Parathyroid adenoma (tissue), 2 donors: ENCODE data around the gene CDK5.

Experiments
- H2AFZ ChIP-seq: fragments of 300-600 bp; sonication (generic); one replicate; pipeline ENCODE4 v1.7.0; 2017; ENCODE audit warnings: antibody characterized with exemption, mild to moderate bottlenecking
- H3K27ac ChIP-seq: fragments of 300-600 bp; sonication (generic); one replicate; pipeline ENCODE4 v1.7.0; 2017
- H3K27me3 ChIP-seq: fragments of 300-600 bp; sonication (generic); one replicate; pipeline ENCODE4 v1.7.0; 2017; ENCODE audit warnings: low read length; ENCODE audit not compliant: control insufficient read depth, insufficient read depth
- H3K36me3 ChIP-seq: fragments of 300-600 bp; sonication (generic); one replicate; pipeline ENCODE4 v1.7.0; 2017; ENCODE audit warnings: low read length; ENCODE audit not compliant: control insufficient read depth, insufficient read depth
- H3K4me1 ChIP-seq: fragments of 300-600 bp; sonication (generic); one replicate; pipeline ENCODE4 v1.7.0; 2017; ENCODE audit warnings: control low read depth
- H3K4me2 ChIP-seq: fragments of 300-600 bp; sonication (generic); one replicate; pipeline ENCODE4 v1.7.0; 2017; ENCODE audit warnings: low read length
- H3K4me3 ChIP-seq: fragments of 300-600 bp; sonication (generic); one replicate; pipeline ENCODE4 v1.7.0; 2017; ENCODE audit warnings: low read depth, low read length
- H3K79me2 ChIP-seq: fragments of 300-600 bp; sonication (generic); one replicate; pipeline ENCODE4 v1.7.0; 2017; ENCODE audit warnings: control low read depth
- H3K9ac ChIP-seq: fragments of 300-600 bp; sonication (generic); one replicate; pipeline ENCODE4 v1.7.0; 2017; ENCODE audit warnings: mild to moderate bottlenecking
- H3K9me3 ChIP-seq: fragments of 300-600 bp; sonication (generic); one replicate; pipeline ENCODE4 v1.7.0; 2017; ENCODE audit warnings: low read length; ENCODE audit not compliant: control insufficient read depth
- TF ChIP-seq, protein P1 (sequence below): fragments of 300-600 bp; sonication (generic); IDR thresholded peaks from one replicate; pipeline ENCODE4 v1.7.0; 2017; ENCODE audit warnings: antibody characterized with exemption, mild to moderate bottlenecking
- donor health status: primary hyperparathyroidism.

Gene CDK5

DNA sequence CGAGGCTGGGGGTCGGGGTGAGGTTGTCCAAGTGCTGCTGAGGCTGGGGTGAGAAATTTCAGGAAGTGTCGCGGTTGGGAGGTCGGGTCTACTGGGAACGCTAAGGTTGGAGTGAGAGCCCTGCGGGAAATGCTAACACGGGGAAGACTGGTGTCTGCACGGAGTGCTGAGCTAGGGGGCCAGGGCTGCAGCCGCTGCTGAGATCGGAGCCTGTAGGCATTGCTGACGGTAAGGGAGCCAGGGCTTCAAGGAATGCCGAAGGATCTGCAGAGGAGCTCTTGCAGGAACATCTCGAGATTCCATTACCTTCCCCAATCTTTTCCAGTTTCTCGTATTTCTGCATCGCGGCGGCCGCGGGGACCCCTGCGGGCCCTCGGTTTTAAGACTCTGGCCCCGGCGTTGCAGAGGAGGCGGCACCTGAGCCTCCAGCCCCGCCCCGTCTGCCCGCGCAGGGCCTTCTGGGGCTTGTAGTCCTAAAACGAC, at the start of gene CDK5:
Gene CDK5, minus strand, starts transcription at position 392 of the 483 bp plus-strand sequence. Its CDS starts 49 bp downstream, at position 343.
- TF ChIP-seq, protein P1, sequence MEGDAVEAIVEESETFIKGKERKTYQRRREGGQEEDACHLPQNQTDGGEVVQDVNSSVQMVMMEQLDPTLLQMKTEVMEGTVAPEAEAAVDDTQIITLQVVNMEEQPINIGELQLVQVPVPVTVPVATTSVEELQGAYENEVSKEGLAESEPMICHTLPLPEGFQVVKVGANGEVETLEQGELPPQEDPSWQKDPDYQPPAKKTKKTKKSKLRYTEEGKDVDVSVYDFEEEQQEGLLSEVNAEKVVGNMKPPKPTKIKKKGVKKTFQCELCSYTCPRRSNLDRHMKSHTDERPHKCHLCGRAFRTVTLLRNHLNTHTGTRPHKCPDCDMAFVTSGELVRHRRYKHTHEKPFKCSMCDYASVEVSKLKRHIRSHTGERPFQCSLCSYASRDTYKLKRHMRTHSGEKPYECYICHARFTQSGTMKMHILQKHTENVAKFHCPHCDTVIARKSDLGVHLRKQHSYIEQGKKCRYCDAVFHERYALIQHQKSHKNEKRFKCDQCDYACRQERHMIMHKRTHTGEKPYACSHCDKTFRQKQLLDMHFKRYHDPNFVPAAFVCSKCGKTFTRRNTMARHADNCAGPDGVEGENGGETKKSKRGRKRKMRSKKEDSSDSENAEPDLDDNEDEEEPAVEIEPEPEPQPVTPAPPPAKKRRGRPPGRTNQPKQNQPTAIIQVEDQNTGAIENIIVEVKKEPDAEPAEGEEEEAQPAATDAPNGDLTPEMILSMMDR, result no peak
- H3K36me3 ChIP-seq, result no peaks in the 10 kb centered on the region
- H3K4me2 ChIP-seq, result peak within 1 kb of the TSS; percentile 91
- peaks cover 34% of the 10 kb centered on the region for H3K4me1 ChIP-seq
- peak within 1 kb of the TSS; percentile 87 for H2AFZ ChIP-seq
- H3K27ac ChIP-seq, result peak within 1 kb of the TSS; percentile 100
- no peaks in the 10 kb centered on the region for H3K27me3 ChIP-seq
- no peaks in the 10 kb centered on the region for H3K9me3 ChIP-seq
- H3K9ac ChIP-seq, result peak within 1 kb of the TSS; percentile 37
- peak within 1 kb of the TSS; percentile 87 for H3K4me3 ChIP-seq
- peaks cover 2% of the 10 kb centered on the region for H3K79me2 ChIP-seq

DNA sequence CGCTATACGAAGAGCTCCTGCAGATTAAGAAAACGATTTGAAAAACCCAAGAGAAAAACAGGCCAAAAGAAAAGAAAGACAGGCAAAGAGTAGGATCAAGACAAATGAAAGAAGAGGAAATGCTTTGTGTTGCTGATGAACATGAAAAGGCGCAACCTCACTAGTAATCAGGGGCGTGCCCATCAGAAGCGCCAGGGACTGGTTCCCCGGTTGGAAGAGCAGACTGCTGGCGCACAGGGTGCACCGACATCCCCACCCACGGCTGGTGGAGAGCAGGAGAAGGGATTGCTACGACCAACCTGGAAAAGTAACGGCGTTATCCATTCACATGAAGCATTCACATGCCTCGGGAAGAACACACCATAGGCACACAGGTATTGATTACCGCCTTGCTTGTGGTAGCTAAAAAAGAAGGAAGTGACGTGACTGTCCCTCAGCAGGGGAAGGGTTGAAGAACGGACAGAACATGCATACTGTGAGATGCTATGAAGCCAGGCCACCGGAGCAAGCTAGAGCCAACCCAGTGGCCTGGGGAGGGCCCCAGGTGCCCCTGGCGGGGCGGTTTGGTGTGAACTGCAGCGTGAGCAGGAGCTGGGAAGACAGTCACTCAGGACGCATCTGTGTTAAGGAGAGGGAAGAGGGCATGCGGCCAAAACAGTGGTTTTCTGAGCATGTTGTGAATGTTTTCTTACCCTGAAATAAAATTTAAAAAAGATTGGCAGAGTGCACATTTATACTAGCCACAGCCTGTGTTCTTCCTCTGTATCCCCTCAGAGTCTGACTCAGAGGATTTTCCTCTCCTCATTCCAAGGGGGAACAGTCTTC, 46.9 kb upstream of the CDK5 start:
- peaks cover 52% of the 10 kb centered on the region for H3K79me2 ChIP-seq
- H3K4me1 ChIP-seq, result no peaks in the 10 kb centered on the region
- no peak overlapping the region for H3K4me3 ChIP-seq
- H3K27me3 ChIP-seq, result no peaks in the 10 kb centered on the region
- no peak overlapping the region for H3K9ac ChIP-seq
- H3K4me2 ChIP-seq, result no peak overlapping the region
- TF ChIP-seq, protein P1, result no peak
- H3K36me3 ChIP-seq, result no peaks in the 10 kb centered on the region
- no peaks in the 10 kb centered on the region for H3K9me3 ChIP-seq
- H3K27ac ChIP-seq, result no peak overlapping the region
- H2AFZ ChIP-seq, result no peak overlapping the region

DNA sequence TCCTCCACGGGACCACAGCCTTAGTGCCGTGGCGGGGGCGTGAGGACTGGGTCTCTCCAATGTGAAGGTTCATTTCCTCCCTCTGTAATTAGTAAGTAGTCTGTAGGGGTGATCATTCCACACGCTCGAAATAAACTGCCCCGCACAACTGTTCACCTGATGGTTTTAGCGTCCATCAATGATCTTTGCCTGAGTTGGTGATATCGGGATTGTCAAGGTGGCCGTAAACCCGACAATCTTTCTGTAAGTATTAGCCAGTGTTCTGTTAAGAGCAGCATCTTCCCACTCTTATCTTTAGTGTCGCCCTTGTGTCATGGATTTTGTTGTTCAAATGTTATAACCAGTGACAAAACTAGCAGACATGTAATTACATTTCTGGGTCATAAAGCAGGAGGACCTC, 46.3 kb upstream of the CDK5 start:
- no peak overlapping the region for H3K4me3 ChIP-seq
- H3K27me3 ChIP-seq, result no peaks in the 10 kb centered on the region

DNA sequence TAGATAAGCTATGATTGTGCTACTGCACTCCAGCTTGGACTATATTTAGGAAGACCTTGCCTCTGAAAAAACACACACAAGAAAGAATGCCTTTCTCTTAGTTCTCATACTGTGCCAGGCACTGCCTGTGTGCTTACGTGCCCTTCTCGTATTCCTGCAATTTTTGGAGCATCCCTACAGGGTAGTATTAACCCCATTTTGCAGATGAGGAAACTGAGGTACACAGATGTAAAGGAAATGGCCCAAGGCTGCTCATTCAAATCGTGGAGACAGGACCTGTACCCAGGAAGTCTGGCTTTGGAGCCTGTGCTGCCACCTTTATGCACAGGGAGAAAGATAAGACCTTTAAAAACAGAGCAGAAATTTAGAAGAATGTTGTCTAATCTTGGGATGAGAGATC, 45.3 kb upstream of the CDK5 start:
- Histone ChIP-seq H3K9me3 (no peaks in the 10 kb centered on the region), H2AFZ (no peak overlapping the region), H3K4me3 (no peak overlapping the region), H3K36me3 (no peaks in the 10 kb centered on the region), H3K27me3 (no peaks in the 10 kb centered on the region), H3K4me1 (no peaks in the 10 kb centered on the region), H3K79me2 (peaks cover 62% of the 10 kb centered on the region), H3K9ac (no peak overlapping the region), H3K4me2 (no peak overlapping the region), H3K27ac (no peak overlapping the region)
- TF ChIP-seq, protein P1, result no peak

More for the DNA sequence above, 46.3 kb upstream of the CDK5 start:
- H3K79me2 ChIP-seq, result peaks cover 57% of the 10 kb centered on the region
- H3K4me2 ChIP-seq, result no peak overlapping the region
- H3K9ac ChIP-seq, result no peak overlapping the region
- TF ChIP-seq, protein P1, result no peak
- H2AFZ ChIP-seq, result no peak overlapping the region
- no peaks in the 10 kb centered on the region for H3K9me3 ChIP-seq
- H3K27ac ChIP-seq, result no peak overlapping the region
- H3K36me3 ChIP-seq, result no peaks in the 10 kb centered on the region
- H3K4me1 ChIP-seq, result no peaks in the 10 kb centered on the region
